Thyroid gland (tissue), 4 donors: ENCODE results near the gene UBAP1.

Experiments
- POLR2A ChIP-seq, 2 donors: fragments of 450-650 bp; IDR thresholded peaks; one replicate each; pipeline ENCODE4 v1.6.1; 2017; ENCODE audit warnings: antibody characterized with exemption in 2 of 2, mild to moderate bottlenecking in 2 of 2, moderate library complexity in 1 of 2
- TF ChIP-seq, protein P1 (sequence below), 6 experiments: fragments of 200-600 bp in 3 of 6; fragments of 450-650 bp in 3 of 6; sonication (generic) in 3 of 6; IDR thresholded peaks; one replicate each; pipeline ENCODE4 v1.5.1; 2016 to 2019; ENCODE audit warnings: antibody characterized with exemption in 6 of 6, mild to moderate bottlenecking in 2 of 6, inconsistent platforms in 1 of 6, moderate library complexity in 1 of 6

DNA sequence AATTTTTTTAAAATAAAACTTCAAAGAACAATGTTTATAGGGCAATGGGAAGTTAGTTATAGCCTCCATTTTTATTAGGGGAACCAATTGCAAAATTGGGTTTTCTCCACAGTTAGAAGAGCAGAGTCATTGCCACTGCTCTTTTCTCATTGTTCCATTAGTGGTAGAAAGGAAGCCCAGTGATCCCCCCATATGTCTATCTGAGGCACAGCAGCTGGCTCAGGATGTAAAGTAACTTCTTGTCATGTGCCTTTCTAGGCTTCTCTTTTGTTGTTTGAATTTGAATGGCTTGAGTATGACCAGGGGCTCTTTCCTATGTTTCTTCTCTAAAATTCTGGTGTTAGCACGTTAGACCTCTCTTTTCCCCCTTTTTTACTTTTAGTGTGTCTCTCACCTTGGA, 61.2 kb downstream of the UBAP1 start:
- no peak for TF ChIP-seq POLR2A (IDR thresholded peaks at IDR 0.05)
- TF ChIP-seq, protein P1, sequence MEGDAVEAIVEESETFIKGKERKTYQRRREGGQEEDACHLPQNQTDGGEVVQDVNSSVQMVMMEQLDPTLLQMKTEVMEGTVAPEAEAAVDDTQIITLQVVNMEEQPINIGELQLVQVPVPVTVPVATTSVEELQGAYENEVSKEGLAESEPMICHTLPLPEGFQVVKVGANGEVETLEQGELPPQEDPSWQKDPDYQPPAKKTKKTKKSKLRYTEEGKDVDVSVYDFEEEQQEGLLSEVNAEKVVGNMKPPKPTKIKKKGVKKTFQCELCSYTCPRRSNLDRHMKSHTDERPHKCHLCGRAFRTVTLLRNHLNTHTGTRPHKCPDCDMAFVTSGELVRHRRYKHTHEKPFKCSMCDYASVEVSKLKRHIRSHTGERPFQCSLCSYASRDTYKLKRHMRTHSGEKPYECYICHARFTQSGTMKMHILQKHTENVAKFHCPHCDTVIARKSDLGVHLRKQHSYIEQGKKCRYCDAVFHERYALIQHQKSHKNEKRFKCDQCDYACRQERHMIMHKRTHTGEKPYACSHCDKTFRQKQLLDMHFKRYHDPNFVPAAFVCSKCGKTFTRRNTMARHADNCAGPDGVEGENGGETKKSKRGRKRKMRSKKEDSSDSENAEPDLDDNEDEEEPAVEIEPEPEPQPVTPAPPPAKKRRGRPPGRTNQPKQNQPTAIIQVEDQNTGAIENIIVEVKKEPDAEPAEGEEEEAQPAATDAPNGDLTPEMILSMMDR (IDR thresholded peaks at IDR 0.05), result no peak
